NCI-H2196 treated with DMSO at 0.1 percent for 48 hours (cell line): ENCODE results near the gene CDC5L.

Experiments used
- DNase-seq: peaks from one replicate; lab custom pipeline; 2025; ENCODE audit not compliant: unreplicated experiment; lab: John Stamatoyannopoulos, UW

Gene CDC5L

DNA sequence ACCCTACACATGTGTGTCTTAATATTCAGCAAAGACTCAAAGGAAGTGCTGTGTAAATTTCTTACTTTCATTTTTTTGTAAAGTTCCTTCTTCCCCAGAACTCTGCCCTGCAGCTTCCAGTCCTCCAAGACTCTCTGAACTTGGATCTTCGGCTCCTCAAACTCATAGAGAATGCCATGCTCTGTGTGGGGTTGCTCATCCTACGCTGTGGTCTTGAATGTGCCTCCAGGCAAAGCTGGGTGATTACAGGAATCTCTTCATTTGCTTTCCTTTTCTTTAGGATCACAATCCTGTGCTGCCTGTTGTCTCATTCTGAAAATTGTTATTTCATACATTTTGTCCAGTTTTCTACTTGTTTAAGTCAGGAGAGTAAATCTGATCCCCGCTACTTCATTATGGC lies 14.5 kb upstream of the CDC5L start:
- no peak for DNase-seq

DNA sequence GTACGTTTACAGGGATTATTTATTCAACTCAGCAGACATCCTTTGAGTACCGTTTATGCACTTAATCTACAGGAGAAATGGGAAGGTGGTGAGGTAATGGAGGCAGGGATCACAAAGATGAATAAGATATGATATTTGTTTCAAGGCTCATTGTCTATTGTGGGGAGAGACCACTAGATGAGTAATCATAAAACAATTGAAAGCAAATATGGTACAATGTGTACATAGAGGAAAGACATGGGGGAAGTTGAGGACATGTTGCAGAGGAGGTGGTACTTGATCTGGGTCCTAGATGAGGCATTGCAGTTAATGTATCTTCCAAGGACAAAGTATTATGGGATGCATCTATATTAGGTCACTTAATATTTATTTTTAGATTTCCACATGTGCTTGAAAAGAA lies 13.7 kb upstream of the CDC5L start:
- no peak for DNase-seq

DNA sequence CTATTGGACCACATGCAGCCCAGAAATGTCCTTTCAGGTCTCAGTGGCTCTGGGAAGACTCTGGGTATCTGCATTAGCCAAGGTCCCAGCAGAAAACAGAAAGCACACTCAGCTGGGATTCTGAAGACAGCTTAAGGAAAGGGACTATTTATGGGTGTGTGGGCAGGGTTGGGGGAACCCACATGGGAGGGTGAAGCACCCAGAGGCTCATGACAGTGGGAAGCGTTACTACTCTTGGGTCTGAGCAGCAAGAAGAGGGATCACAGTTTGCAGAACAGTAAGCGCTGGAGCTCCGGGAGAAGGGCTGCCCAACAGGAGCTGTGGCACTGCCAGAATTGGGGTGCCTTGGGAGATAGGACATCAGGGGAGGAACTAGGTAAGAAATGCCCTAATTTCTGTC lies 12.4 kb upstream of the CDC5L start:
- DNase-seq: no peak

DNA sequence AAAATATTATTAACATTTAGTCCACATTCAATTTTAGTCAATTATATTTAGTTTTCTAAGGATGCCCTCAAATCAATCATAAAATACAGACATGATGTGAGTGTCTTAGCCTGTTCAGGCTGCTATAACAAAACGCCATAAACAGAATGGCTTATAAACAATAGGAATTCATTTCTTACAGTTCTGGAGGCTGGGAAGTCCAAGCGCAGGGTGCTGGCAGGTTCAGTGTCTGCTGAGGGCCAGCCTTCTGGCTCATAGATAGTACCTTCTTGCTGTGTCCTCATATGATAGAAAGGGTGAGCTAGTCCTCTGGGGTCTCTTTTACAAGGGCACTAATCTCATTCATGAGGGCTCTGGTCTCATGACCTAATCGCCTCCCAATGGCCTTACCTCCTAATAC lies 10.0 kb upstream of the CDC5L start:
- no peak for DNase-seq

DNA sequence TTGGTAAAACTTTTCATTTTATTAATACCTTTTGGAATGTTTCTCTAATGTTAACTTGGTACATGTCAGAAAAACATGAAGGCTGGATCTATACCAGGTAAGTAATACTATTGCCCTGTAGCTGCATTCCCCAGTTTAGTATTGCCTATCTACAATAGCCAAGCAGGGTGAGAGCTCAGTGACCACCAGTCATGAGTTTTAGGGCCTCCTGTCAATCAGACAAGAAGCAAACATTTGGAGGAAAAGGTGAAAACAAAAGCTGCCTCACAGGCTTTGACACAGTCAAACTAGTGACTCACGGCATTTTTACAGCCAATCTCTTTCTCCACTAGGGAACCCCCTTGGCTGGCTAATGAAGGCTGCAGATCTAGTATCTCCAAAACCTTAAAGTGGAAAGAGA lies 9.5 kb upstream of the CDC5L start:
- no peak for DNase-seq

DNA sequence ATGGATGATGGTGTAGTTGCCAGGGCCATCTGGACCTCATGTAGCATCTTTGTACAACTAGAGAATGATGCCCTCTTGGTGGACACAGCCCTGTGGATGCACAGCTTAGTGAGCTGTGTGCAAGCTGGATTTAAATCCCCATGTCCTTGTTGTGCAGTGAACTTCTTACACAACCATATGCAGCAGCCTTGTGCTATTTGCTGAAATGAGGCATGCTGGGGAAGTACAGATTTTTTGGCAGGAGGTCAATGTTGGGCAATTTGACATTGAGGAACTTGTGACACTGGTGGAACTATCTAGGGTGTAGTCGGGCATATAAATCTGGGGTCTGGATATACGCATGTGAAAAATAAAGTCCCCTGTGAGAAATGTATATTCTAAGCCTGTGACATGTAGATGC lies 5.8 kb upstream of the CDC5L start:
- no peak for DNase-seq

DNA sequence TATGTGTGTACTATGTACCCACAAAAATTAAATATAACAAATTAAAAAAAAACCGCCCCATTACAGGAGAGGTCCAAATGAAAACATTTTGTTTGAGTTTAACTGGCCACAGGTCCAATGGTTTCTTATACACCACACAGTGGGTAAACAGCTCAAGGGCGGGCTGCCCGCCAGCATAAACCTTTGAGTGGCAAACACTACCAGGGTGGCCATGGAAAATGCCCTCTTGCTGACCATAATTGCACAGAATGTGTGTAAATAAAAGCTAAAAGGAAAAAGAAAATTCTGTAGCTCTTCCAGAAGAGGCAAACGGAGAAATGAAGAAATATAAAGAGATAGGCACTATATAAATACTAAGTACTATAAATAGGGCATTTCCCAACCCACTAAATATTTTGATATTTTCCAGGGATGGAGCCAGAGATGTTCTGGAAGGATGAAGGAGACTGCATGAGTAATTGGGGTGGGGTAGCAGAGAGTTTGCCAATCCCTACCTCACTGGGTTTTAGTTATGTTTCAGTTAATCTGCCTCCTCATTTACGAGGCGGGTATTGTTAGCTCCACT lies 1.1 kb upstream of the CDC5L start:
- DNase-seq: no peak

DNA sequence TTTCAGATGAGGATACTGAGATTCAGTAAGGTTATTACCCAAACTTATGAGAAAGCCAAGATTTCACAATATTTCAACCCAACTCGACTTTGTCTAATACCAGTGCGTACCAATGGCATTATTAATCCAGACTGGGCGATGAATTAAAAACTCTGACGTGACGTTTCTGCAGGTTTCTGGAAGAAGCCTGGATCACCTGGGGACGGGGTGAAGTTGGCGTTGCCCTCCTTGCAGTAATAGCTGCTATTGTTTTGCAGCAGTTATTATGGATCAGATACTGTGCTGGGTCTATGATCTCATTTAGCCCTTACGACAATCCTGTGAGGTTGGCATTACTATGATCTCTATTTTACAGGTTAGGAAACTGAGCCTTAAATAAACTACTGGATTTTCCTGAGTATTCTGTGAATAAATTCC lies 569 bp upstream of the CDC5L start:
- DNase-seq: no peak

DNA sequence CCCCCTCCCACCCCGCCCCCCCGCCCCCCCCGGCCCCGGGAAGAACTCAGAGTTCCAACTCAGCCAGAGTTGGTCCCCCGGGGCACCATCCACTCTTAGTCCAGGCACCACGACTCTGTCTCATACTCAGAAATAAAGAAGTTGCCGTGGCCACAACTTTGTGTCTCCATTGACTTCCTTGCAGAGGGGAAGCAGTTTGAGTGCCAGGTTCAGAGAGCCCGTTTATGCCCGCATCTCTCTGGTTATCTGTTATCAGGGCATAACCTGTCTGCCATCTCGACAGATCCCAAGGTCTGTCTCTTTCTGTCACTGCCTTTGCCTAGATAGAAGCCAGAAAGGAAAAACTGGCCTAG lies 605 bp downstream of the CDC5L start:
- no peak for DNase-seq

DNA sequence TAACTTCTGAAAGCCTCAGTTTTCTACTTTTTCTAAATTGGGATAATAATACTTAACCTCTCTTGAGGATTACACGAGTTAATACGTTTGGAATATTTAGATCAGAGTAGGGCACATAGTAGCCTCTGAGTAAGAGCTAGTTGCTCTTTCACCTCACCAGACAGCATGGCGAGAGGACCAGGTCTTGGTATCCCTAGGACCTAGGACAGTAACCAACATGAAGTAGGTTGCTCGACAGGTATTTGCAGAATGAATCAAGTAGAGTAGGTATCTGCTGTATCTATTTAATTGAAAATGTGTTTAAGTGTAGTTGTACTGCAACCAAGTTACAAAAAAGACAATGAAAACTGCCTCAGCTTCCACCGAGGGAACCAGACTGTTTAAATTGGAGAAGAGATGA lies 1.4 kb downstream of the CDC5L start:
- DNase-seq: no peak

DNA sequence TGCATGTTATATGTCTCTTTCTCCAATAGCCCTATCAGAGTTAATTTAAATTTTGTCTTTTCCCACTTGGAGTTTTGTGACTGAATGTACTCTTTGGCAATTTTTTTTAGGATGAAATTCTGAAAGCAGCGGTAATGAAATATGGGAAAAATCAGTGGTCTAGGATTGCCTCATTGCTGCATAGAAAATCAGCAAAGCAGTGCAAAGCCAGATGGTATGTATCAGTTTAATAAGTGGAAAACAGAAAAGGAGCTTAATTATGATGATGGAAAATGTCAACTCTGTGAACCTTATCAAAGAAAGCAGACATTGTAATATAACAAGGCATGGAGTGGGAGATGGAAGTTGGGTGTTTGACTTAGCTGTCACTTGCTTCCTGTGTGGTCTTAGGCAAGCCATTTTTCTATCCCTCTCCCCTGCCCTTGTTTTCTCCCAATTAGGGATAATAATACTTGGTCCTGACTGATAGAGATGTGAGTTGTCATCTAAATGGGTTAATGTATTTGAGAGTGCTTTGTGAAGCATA lies 2.7 kb downstream of the CDC5L start:
- no peak for DNase-seq

DNA sequence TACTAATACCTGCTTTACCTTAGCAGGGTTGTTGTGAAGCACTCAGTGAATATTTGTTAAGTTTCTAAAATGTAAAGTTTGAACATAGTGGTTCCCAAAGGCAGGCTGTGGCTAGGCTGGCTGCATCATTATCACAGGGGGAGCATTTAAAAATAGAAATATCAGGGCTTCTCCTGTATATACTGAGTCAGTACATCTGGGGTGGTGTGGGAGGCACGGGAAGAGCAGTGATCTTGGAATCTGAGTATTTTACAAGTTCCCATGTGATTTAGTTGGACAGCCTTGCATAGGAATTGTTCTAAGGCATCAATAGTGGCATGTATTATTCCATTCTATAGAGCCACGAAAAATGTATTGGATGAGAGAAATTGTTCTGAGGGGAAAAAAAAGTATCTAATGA lies 8.0 kb downstream of the CDC5L start:
- no peak for DNase-seq

DNA sequence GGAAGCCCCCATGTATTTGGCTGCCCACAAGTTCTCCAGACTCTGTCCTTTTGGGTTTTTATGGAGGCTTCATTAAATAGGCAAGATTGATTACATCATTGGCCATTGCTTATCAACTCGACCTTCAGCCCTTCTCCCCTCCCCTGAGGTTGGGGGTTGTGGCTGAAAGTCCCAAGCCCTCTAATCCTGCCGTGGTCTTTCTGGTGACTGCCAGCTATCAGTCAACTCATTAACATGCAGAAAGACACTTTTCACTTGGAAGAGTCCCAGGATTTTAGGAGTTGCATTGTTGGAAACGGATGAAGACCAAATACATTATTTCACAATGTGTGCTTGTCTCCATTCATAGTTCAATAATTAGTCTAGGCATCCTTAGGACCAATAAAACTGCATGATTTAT lies 9.5 kb downstream of the CDC5L start:
- no peak for DNase-seq

DNA sequence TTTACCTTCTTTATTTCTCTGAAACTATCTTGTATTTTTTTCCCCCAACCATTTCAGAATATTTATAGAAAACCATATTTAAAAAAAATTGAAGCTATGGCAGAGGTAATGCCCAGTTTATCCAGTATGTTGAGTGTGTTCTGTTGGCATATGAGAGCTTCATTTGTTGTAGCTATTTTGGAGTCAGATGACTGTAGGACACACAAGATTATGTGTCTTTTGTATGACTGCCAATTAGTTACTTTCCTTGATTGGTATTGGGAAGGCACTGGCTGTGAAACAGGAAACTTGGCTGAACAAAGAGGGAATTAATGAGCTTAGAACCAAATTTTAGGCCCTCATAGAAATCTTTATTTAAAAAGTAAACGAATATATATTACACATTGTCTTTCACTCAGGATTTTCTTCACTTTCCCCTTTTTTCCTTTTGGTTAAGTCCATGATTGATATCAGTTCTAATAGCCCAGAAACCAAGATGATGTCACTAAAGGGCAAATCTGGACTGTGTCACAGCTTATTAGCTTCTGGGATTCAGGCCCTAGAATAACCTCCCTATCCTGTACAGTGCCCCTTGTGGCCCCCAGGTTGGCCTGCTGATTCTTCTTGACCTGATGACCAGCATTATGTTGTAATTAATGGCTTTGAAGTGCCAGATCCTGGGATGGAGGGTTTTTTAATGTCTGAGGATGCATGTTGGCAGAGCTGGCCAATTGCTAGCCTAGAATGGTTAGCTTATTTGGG lies 10.1 kb downstream of the CDC5L start:
- no peak for DNase-seq

DNA sequence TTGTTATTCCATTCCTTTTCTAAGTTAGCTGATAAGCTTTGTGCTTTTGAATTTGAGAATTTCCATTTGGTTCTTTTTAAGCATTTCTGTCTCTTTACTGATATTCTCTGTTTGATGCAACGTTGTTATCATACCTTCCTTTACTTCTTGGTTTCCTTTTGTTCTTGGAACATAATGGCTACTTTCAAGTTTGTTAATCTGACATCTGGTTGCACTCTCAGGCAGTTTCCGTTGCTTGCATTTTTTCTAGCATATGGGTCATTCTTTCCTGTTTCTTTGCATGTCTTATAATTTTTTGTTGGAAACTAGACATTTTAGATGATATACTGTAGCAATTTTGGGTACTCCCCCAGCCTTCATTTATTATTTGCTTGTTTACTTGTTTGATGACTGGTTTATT lies 12.5 kb downstream of the CDC5L start:
- DNase-seq: no peak

DNA sequence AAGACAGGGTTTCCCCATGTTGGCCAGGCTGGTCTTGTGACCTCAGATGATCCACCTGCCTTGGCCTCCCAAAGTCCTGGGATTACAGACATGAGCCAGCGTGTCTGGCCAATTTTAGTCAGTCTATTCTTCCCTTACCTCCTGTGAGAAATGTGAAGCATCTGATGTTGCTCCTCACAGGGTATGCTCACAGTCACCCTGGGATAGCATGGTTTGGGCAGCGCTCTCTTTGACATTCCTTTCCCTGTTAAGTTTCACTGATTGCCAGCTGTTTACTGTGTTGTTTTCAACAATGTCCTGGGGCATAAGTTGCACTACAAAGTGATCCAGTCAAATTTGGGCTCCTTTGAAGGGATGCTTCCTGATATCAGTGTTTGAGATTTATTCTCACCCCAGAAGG lies 13.1 kb downstream of the CDC5L start:
- no peak for DNase-seq

DNA sequence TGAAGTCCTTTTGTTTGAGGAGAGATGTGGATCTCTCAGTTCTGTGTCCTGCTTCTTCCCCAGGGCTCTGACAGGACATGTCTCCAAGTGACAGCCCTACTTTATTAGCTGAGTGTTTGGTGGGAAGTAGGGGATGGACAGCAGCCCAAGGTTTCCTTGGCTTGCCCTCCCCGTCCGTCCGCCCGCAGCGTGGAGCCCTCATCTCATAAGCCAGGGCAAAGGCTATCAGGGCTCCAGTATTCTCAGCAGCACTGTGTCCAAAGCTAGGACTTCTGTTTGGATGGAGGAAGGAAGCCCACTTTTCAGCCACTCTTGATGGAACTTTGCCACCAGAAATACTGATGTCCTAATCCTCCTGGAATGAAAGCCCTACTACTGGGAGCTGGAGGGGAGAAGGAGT lies 13.6 kb downstream of the CDC5L start:
- no peak for DNase-seq

DNA sequence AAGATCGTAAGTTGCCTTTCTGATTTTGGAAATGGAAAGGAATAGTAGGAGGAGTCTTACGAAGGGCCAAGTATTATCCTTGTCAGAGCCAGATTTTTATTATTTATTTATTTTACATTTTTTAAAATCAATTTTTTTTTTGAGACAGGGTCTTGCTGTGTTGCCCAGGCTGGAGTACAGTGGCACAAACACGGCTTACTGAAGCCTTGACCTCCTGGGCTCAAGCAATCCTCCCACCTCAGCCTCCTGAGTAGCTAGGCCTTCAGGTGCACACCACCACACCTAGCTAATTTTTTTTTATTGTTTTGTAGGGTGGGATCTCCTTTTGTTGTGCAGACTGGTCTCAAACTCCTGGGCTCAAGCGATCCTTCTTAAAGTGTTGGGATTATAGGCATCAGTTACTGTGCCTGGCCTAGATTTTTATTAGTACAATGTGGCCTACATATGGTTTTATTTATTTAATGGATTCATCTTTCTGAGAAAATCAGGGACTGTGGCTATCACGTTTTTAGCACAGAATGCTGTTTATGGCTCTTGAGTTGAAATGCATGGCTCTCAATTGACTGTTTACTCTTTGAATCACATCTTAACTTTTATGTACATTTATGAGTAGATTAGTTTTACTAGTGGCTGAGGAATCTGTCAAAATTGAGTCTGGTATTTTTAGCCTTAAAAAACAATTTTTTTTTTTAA lies 16.7 kb downstream of the CDC5L start:
- DNase-seq: no peak

DNA sequence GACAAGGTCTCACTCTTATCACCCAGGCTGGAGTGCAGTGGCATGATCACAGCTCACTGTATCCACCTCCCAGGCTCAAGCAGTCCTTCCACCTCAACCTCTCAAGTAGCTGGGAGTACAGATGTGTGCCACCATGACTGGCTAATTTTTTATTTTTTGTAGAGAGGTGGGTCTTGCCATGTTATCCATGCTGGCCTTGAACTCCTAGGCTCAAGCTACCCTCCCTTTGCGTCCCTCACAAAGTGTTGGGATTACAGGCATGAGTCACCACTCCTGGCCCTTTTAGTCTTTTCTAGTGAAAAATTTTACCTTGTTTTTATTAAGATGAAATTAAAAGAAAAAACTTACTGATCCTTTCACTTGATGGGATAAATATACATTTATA lies 17.2 kb downstream of the CDC5L start:
- DNase-seq: no peak

DNA sequence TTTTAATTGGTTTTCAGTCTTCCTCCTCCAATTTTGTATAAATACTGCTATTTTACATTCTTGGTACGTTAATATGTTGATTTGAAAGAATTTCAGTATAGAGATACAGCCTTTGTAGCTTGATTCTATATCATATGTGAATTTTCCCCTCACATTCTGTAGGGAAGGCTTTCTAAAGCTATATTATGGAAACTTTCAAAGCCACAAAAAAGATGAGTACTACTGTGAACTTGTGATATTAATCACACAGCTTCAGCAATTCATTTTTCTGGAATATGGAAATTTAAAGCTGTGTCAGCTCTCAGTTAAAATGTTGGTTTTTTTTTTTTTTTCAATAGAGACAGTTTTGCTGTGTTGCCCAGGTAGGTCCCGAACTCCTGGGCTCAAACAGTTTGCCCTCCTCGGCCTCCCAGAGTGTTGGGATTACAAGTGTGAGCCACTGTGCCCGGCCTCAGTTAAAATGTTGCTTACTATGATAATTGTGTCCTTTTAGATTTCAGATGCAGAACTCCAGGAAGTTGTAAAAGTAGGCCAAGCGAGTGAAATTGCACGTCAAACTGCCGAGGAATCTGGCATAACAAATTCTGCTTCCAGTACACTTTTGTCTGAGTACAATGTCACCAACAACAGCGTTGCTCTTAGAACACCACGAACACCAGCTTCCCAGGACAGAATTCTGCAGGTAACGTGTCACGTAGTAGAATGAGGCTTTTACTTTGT lies 20.6 kb downstream of the CDC5L start:
- DNase-seq: no peak

DNA sequence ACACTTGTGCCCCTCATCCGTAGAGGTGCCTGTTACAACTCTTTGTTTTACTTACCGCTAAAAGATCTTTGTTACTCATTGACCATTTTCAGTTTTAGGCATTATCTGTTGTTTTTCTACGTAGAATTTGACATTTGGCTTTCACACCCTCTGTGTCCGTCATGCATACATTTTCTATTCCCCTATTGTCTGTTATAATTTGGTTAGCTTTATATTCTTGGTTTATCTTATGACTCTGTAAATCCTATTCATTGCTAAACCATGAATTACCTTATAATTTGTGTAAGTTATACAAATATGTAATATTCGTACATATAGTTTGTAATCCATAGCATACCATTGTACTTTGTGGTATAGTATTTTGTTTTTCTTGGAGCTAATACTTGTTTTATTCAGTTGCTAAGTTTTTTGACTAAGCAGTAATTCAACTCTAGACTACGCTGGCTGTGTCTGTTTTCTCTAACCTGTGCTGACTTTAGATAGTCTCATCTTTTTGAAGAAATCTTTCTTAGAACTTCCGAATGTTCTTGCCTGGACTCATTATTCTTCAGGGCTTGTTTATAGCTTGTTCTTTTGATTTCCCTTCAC lies 21.8 kb downstream of the CDC5L start:
- DNase-seq: no peak

DNA sequence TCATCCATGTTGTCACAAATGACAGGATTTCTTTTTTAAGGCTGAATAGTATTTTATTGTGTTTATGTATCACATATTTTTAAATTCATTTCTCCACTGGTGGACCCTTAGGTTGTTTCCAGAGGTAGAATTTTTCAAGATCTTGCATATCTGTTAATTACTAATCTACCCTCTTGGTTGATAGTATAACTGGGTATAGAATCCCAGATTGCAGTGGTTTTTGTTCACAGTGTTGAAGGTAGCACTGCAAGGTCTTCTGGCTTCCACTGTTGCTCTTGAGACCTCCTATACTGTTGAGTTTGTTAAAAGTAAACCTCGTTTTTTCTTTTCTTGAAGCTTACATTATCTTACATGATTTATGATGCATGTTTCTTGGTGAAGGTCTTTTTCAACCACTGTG lies 22.9 kb downstream of the CDC5L start:
- no peak for DNase-seq
